GM21367 (cell line): ENCODE measurements around the gene UQCC2.

ENCODE experiments used
- ATAC-seq: cut with Tn5 transposase; IDR thresholded peaks from one replicate; pipeline ENCODE4 v1.9.1; 2021; ENCODE audit not compliant: unreplicated experiment

Gene UQCC2

DNA sequence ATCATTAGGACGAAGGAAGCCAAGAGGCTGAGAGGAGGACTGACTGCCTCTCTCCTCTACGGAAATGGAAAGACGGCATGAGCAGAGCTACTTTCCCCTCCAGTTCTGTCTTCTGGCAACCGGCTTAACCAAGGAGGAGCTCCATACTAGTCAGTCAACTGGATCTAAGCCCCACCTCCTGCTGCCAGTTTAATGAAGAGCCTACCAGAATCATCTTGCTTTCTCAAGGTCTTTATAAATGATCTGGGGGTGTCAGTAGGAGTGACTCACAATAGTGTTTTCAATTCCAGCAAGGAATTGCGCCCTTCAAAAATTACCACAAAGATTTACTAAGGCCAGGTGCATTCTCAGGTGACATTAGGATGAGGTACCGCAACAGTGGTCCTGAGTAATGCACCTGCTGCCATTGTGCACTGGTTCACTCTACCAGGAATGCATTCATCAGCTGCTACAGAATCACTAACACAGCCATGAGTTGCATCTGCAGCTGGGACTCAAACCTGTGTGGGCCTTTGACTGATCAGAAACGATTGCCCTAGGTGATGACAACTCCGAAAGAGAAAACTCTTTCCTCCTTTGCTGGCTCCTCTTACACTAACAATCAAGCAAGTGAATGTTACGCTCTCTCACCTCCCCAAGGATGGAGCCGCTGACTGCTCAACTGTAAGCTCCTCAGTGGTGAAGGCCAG, 2.8 kb downstream of the UQCC2 start:
- ATAC-seq: no peak

DNA sequence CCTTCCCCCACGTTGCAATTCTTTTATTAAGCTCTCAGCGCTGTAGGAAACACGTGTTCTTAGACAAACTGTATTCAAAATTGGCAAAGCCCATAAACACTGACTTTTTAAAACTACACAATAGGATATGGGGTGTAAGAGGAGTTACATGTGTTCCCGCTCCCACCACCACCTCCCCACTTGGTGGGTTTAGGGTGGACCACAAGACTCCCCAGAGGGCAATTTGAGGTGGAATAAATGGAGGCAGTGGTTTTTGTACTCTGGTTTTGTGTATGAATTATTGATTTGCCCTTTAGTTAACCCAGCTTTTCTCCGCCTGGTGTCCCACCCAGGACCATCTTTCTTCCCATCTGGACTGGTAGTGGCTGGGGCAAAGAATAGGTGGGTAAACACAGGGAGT, 3.7 kb downstream of the UQCC2 start:
- no peak for ATAC-seq

DNA sequence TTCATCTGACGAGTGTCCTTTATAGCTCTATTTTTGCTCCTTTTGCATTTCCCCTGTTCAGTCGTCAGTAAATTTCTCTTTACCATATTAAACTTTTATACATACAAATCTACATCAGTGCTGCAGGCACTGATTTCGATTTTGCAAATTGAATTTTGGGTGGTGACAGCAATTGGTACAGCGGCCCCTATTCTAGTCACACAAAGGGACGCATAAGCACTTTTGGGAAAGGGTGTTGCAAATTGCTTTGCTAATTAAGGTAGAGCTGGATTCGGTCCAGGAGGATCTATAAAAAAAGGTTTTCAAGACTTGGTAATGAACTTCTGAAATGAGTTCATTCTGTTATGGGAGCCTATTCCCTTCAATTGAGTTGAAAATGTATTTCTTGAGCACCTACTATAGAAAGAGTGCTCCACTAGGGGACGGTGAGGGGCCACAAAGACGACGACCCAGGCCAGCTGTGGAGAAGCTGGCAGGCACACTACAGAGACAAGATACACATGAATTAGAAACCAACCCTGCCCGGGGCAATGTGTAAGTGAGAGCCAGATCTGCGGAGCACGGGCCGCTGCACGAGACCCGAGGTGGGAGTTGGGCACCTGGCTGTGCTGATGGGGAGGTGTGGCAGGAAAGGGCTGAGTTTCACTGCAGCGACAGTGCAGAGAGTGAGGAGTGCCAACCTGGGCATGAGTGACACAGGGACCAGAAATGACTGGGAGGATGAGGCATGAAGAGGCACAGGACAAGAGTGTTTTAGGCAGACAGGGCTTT, 5.4 kb downstream of the UQCC2 start:
- no peak for ATAC-seq

DNA sequence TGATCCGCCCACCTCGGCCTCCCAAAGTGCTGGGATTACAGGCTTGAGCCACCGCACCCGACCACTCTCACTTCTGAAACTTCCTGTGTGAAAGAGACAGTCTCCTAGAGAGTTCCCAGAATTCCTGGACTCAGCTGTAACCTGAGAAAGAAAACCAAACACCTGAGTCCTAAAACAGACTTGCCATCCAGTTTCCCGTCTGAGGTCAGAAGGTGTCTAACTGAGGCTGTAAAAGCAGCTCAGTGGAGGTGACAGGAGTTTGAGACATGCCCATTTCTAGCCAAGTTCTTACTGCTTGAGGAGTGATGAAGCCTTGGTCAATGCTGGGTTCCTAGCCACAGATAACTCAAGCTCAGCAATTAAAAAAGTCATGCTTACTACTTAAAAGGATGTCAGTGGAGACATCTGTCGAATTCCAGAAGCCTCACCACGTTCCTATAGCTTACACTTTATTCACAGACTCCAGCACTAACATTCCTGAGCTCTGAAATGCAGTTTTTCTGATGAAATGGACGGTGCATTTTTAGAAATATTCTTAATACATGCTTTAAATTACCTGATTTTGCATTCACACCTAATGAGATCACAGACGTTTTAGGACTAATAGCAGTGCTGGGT, 6.1 kb downstream of the UQCC2 start:
- no peak for ATAC-seq

DNA sequence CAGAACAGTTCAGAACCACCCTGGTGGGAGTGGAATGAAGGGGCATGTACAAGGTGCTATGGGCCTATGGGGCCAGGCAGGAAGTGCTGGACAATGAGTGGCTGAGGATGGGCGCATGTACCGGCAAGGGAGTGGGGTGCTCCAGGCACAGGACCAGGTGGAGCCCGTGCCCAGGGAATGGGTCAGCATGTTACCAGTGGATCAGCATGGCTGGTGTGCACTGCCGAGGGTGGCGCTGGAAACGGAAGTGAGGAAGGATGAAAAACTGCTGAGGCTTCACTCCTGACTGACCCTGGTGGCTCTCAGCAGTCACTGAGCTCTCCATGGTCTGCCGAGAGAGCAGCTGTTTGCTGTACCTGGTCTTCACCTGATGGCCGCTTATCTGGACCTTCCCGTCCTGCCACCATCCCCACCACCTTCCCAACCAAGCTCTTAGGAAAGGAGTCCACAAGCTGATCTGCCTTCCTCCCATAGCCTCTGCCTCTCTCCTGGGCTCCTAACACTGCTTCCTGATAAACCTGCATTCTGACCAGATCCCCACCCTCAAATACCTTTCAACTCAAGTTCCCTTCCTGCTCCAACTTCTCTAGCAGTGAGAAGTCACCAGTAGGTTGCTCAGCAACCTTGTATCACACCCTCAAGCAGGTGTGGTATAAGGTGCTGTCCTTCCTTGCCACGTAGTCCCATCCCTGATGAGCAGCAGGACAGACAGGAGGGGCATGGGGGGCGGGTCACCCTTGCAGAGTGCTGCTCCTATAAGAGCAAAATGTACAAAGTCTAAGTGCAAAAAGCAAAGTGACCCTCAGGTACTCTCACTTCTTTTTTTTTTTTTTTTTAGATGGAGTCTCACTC, 7.1 kb downstream of the UQCC2 start:
- no peak for ATAC-seq

DNA sequence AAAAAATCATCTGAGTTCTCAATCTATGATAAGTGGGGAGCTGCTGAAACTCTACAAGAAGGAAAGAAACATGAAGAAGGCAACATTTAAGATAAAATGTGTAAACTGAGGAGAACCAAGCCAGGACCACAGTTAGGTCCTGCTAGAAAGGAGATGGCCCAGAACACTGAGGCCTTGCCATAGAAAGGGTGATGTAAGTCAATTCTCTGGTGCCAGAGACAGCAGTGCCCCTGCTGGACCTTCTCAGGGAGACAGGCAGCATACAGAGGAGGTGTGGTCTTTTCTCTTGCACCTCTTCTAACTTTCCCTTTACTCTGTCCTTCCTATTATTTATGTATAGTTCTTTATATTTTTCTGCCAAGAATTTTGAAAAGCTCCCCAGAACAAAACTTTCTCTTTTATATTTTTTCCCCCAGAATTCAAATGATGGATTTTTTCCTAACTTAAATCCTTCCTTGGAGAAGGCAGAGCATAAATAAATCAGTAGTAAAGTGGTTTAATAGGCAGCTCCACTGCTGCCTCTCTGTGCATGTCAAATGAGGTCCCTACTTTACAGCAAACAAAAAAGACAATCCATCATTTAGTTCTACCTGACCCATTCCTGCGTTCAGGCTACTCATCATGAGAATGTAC, 9.0 kb downstream of the UQCC2 start:
- ATAC-seq: no peak

DNA sequence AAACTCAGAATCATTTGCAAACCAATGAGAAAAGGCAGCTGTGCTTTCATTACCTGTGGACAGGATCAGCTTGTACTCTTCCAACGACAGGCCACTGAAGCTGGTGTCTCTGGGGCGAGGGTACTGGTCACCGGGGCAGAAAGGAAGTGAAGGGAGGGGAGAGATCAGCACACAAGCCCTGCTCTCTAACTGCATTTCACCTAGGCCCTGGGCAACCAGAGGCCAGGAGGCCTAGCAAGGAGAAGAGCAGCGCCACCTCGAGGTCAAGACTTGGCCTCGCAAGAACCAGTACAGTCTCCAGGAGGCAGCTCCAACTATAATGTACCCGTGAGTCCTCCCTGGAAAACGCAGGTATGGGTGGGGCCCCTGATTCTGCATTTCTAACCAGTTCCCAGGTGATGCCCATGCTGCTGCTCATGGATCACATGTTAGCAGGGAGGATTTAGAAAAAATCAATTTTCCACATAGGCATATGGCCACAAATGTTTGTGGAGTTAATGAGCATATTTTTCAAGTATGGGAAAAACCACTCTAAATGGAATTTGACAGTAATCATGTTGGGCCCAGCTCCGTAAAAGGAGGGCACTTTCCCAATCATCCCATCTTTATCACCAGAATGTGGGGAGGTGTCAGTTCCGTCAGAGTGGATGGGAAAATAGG, 11.0 kb downstream of the UQCC2 start:
- ATAC-seq: peak; percentile 45

DNA sequence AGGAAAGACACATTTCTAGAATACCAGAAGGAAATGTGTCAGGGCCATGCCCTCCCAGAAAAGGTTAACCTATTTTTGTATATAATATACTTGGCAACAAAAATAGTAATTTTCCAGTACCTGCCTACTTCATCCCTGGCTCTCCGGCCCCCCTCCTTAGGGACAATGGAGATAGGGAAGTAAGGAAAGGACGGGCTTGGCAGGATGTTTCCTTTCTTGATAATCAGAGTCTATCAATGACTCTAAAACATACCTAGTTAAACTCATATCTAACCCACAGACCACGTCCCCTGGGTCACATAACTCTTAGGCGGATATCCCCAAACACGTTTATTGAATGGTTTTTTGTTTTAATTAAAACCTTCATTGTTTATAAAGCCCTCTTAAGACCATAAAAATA, 11.8 kb downstream of the UQCC2 start:
- ATAC-seq: no peak

DNA sequence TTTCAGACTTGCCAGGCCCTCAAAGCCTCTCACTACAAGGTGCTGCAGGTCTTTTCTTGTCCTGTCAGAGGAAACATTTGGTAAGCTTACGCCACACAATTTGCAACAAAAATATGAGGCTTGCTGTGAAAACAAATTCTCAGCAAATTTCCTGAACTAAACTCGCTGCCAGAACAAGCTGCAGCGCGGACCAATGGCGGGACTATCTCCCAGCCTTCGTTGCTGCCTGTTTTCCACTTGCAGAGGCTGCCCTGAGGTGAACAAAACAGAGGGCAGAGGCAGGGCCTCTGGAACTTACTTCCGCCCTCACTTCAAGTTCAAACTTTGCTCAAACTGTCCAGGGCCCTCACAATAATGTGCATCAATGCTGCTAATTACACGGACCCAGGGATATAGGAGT, 12.4 kb downstream of the UQCC2 start:
- no peak for ATAC-seq

DNA sequence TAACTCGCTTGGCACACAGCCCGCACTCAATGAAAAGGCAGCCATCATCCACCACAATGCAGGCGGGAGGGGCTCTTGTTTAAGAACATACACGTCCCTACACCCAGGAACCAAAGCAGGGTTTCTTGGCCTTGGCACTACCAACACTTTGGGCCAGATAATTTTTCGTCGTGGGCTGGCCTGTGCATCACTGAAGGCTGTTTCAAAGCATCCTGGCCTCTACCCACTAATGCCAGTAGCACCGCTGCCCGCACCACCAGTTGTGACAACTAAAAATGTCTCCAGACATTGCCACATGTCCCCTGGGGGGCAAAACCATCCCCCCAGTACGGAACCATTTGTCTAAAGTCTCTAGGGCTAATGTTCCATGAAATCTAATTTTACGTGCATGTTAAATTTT, 13.0 kb downstream of the UQCC2 start:
- no peak for ATAC-seq

DNA sequence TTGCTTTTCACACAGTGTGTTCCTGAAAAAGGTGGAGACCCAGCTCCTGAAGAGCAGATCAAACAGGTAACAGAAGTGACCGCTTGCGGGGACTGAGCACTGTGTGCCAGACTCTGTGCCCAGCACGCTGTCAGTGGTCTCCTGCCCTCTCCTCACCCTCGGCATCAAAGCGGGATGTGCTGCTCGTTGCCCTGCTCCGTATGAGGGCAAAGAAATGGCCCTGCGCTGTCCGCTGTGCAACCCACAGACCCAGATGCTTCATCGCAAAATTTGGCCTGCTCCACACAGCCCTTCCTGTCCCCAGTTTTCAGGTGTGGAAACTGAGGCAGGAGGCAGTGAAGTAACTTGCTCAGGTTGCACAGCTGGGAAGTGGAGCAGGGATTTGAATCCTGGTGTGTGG, 13.7 kb downstream of the UQCC2 start:
- ATAC-seq: no peak

DNA sequence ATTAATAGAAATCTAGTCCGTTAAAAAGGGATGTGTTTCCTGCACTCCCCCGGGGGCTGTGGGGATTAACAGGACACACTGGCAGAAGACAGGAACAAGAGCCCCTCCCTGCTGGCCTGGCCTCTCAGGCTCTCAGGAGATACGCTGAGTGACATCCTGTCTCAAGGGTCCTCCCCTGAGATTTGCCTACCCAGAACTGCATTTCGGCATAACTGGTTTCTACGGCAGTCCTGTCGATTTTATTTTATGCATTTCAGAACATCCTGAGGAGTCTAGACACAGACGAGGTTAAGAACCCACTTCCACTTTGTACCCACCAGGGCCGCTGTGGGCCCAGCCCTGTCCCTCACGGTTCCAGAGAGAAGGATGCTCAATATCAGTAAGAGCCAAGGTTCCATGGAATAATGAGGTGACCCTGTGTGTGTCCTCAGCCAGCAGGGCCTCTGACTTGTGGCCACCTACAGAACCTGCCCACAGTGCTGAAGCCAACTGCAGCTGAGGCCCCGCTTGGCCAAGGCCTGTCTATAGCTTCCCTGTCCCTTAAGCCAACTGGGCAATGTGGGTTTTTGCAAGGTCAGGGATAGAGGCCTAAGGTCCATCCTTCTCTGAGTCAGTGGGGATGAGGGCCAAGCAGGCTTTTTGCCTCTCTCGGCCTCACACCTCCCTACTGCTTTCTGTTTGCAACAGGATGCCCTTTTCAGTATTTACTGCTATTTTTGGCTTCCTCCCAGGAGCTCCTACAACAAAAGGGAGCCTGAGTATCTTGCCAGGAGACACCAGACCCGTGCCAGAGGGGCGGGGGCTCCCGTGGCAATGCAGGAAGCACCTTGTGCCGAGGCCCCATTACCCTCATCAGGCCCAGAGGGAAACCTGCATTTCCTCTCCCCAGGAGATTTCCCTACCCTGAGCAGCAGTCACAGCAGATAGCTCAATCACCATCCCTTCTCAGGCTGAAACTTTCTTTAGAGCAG, 14.7 kb downstream of the UQCC2 start:
- ATAC-seq: no peak

DNA sequence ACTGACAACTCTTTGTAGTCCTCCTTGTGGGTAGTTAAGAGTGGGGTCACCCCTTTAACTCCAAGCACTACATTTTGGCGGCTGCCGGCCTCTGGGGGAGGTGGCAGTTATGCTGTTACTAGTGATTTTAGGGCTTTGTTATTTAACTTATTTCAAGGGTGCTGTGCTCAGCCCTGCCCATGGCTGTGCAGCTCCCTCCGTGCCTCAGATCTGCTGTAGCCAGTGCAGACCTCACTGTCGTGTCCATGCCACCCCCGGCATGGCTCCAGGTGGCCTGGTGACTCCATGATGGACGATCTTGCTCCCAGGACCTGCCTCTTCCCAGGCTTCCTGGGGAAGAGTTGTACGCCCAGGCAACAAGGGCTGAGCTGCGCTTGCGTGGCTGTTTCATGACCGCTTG, 15.4 kb downstream of the UQCC2 start:
- ATAC-seq: no peak

DNA sequence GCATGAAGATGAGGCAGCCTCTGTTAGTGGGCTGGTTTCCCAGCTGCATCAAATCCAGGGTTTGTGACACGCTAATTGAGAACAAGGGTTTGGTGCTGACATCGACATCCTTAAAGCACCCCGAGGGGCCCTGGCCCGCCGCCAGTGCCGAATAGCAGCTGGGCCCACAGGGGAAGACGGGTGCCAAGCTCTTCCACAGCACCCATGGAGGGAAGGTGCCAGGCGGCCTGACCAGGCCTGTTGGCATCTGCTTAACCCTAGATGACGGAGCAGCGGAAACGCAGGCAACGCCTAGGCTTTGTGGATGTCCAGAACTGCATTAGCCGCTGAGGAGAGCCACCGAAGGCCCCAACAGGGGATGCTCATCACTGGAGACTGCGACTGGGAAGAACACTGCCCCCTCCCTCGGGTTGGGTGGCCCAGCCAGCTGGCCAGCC, 16.0 kb downstream of the UQCC2 start:
- ATAC-seq: no peak

DNA sequence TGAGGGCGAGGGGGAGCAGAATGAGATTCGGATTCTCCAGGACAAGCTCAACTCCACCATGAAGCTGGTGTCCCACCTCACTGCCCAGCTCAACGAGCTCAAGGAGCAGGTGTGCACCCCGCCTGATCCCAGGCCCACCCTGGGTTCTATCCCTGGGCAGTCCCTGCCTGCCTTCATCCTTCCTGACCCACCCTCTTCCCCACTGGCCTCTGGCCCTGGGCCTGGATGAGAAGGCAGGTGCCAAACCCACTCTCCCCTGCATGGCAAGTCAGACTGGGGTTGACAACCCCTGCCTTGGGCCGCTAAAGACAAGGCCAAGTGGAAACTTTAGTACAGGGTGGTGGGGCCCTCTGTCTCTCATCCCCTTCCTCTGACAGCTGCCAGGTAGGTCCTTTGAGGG, 16.5 kb downstream of the UQCC2 start:
- ATAC-seq: no peak

DNA sequence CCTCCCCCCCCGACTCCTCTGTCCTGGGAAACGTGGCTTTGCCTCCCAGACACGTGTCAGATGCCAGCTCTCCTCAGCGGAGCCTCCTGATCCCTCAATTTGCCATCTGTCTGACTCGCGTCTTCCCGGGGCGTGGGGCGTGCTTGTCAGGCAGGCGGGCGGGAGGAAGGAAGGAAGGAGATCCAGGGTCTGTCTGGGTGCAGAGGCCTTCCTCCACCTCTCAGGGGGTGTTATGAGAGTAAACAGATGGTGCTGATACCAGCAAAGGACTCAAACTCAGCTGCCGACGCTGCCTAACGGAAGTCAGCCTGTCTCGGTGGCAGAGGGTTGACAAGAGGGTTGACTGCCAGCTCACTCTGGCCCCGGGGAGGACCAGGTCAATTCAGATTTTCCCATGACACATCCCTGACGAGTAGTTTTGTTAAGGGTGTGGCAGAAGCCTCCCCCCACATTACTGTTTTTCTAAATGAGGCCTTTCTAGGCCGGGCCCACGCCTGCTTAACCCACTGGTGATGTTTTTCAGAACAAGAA, 17.0 kb downstream of the UQCC2 start:
- no peak for ATAC-seq

DNA sequence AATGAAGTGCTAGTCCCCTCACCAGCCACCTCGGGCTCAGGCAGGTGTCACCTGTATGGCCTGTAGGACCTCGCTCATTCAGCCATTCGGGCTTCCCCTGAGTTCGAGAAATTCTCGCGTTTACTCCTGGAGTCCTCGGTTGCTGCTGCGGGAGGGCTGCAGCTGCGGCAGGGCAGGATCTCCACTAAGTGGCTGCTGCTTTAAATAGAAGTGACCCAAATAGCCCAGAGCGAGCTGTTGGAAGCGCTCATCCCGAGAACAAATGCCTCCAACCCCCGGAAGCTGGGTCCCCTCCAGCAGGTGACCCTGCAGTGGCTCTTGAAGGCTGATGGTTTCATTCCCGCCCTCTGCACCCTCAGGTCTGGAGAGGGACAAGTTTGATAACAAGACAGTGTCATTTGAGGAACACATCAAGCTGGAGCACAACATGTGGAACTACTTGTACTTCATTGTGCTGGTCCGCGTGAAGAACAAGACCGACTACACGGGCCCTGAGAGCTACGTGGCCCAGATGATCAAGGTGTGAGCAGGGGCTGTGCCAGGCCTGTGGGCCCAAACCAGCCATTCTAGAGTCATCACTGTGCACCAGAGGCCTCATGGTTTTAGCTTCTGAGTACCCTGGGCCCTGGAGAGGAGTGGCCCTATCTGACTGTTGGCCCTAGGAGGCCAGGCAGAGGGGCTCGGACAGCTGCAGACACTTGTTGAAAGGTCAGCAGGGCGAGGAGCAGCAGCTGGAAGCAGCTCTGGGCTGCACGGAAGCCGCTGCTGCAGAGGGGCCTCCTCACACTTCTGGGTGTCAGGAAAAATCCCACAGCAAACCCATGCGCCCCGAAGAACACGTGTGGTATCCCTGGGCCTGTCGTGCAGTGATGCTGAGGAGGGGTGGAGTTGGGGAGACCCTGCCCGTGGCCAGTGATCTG, 18.1 kb downstream of the UQCC2 start:
- ATAC-seq: no peak

DNA sequence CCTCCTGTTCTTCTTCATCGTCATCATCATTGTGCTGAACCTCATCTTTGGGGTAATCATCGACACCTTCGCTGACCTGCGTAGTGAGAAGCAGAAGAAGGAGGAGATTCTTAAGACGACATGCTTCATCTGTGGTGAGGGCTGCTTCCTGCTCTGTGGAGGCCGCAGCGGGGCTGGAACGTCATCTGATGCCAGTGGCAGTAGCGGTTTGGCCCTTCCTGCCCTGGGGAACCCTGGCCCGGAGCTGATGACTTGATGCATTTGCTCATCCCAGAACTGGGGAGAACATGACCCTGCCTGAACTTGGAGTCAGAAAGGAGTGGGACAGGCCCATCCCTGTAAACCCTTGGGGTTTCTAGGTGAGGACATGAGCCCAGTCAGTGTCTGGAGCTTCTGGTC, 18.7 kb downstream of the UQCC2 start:
- no peak for ATAC-seq
